Measurements from ENCODE around the gene MEIOSIN.

Gene MEIOSIN

GRCh38 chr19:45692187-45693105, 40.8 kb upstream of the MEIOSIN start, which contains the start of gene QPCTL:
TSS of gene QPCTL (plus strand) at chr19:45692666. CDS start at chr19:45692704, 38 bp downstream.
- Histone ChIP-seq H3K4me1 (ENCODE audit: control insufficient read depth in 2 of 2, insufficient read depth in 1 of 2, low read depth in 1 of 2, low read length in 2 of 2) (peaks cover 2 to 3% of the 10 kb centered on the region in 2 donors), H3K27me3 (ENCODE audit: control insufficient read depth in 3 of 3, insufficient read depth in 3 of 3, low read depth in 1 of 3, low read length in 3 of 3) (no peaks in the 10 kb centered on the region), H3K9ac (ENCODE audit: low read depth, low read length, poor library complexity) (peak within 1 kb of the TSS; percentile 96), H3K18ac (ENCODE audit: low read length) (peak within 1 kb of the TSS; percentile 91), H3K14ac (ENCODE audit: low read length) (no peak within 1 kb of the TSS), H2AK5ac (ENCODE audit: low read depth, low read length) (peak within 1 kb of the TSS; percentile 86), H3K27ac (replicated peaks; ENCODE audit: low read length) (peak within 1 kb of the TSS; percentile 87), H2BK5ac (ENCODE audit: low read length) (peak within 1 kb of the TSS; percentile 88), H3K4ac (ENCODE audit: low read length) (no peak within 1 kb of the TSS), H3K4me3 (ENCODE audit: low read length in 2 of 2) (peak within 1 kb of the TSS; percentile 58 to 97), H4K91ac (ENCODE audit: low read depth, low read length, poor library complexity) (no peak within 1 kb of the TSS), H2BK120ac (ENCODE audit: low read depth, low read length) (no peak within 1 kb of the TSS), H3K36me3 (replicated peaks in 1 of 2; ENCODE audit: control insufficient read depth in 2 of 2, insufficient read depth in 2 of 2, low read length in 2 of 2) (peaks cover 20 to 47% of the 10 kb centered on the region in 2 donors), H2AFZ (ENCODE audit: low read length) (peak within 1 kb of the TSS; percentile 89), H3K23ac (ENCODE audit: low read depth, low read length, poor library complexity) (peak within 1 kb of the TSS; percentile 99), H2BK15ac (ENCODE audit: low read length) (no peak within 1 kb of the TSS), H3K4me2 (ENCODE audit: insufficient read depth, low read length, poor library complexity, severe bottlenecking) (peak within 1 kb of the TSS; percentile 92), H2BK12ac (ENCODE audit: low read length) (no peak within 1 kb of the TSS), H3K79me1 (ENCODE audit: low read depth, low read length) (peaks cover 5% of the 10 kb centered on the region), H4K8ac (ENCODE audit: low read depth, low read length) (no peak within 1 kb of the TSS), H3K9me3 (replicated peaks in 1 of 2; ENCODE audit: control insufficient read depth in 2 of 2, insufficient read depth in 1 of 2, low read depth in 1 of 2, low read length in 2 of 2) (no peaks in the 10 kb centered on the region)
- no CpG with 5 or more reads among the region's 70 CpGs for WGBS, 2 donors (ENCODE audit: extremely low coverage in 2 of 2, insufficient read length in 2 of 2, insufficient replicate concordance in 1 of 2)
- DNase-seq (ENCODE audit: low spot score), result peak; percentile 99

GRCh38 chr19:45693106-45693788, 40.0 kb upstream of the MEIOSIN start:
- H3K9ac ChIP-seq (ENCODE audit: low read depth, low read length, poor library complexity), result peak overlapping the region; percentile 93
- DNase-seq (ENCODE audit: low spot score), result no peak

GRCh38 chr19:45701676-45702075, 31.6 kb upstream of the MEIOSIN start:
- H2BK5ac ChIP-seq (ENCODE audit: low read length), result no peak overlapping the region
- no peak overlapping the region for H3K14ac ChIP-seq (ENCODE audit: low read length)
- no peak overlapping the region for H3K18ac ChIP-seq (ENCODE audit: low read length)
- no peaks in the 10 kb centered on the region for H3K27me3 ChIP-seq (ENCODE audit: control insufficient read depth in 3 of 3, insufficient read depth in 3 of 3, low read depth in 1 of 3, low read length in 3 of 3)
- H3K9me3 ChIP-seq (replicated peaks in 1 of 2; ENCODE audit: control insufficient read depth in 2 of 2, insufficient read depth in 1 of 2, low read depth in 1 of 2, low read length in 2 of 2), result peaks cover 0 to 3% of the 10 kb centered on the region in 2 donors
- no peaks in the 10 kb centered on the region for H3K4me1 ChIP-seq (ENCODE audit: control insufficient read depth in 2 of 2, insufficient read depth in 1 of 2, low read depth in 1 of 2, low read length in 2 of 2)
- H2AK5ac ChIP-seq (ENCODE audit: low read depth, low read length), result no peak overlapping the region
- H3K27ac ChIP-seq (replicated peaks; ENCODE audit: low read length), result no peak overlapping the region
- no peak overlapping the region for H2BK12ac ChIP-seq (ENCODE audit: low read length)
- H2BK120ac ChIP-seq (ENCODE audit: low read depth, low read length), result no peak overlapping the region
- H4K91ac ChIP-seq (ENCODE audit: low read depth, low read length, poor library complexity), result no peak overlapping the region
- H2BK15ac ChIP-seq (ENCODE audit: low read length), result no peak overlapping the region
- DNase-seq (ENCODE audit: low spot score), result no peak
- H3K9ac ChIP-seq (ENCODE audit: low read depth, low read length, poor library complexity), result no peak overlapping the region
- peaks cover 2% of the 10 kb centered on the region for H3K79me1 ChIP-seq (ENCODE audit: low read depth, low read length)
- H3K4me2 ChIP-seq (ENCODE audit: insufficient read depth, low read length, poor library complexity, severe bottlenecking), result no peak overlapping the region
- no peak overlapping the region for H3K4me3 ChIP-seq (ENCODE audit: low read length in 2 of 2)
- no peak overlapping the region for H2AFZ ChIP-seq (ENCODE audit: low read length)
- H3K23ac ChIP-seq (ENCODE audit: low read depth, low read length, poor library complexity), result no peak overlapping the region
- WGBS, 2 donors (ENCODE audit: extremely low coverage in 2 of 2, insufficient read length in 2 of 2, insufficient replicate concordance in 1 of 2), result no CpG with 5 or more reads among the region's 7 CpGs
- peaks cover 20 to 37% of the 10 kb centered on the region in 2 donors for H3K36me3 ChIP-seq (replicated peaks in 1 of 2; ENCODE audit: control insufficient read depth in 2 of 2, insufficient read depth in 2 of 2, low read length in 2 of 2)
- no peak overlapping the region for H4K8ac ChIP-seq (ENCODE audit: low read depth, low read length)
- no peak overlapping the region for H3K4ac ChIP-seq (ENCODE audit: low read length)

More at GRCh38 chr19:45693106-45693788, 40.0 kb upstream of the MEIOSIN start:
- Histone ChIP-seq H2BK5ac (ENCODE audit: low read length) (peak overlapping the region; percentile 88), H2AK5ac (ENCODE audit: low read depth, low read length) (no peak overlapping the region), H3K14ac (ENCODE audit: low read length) (no peak overlapping the region), H3K36me3 (replicated peaks in 1 of 2; ENCODE audit: control insufficient read depth in 2 of 2, insufficient read depth in 2 of 2, low read length in 2 of 2) (peaks cover 15 to 45% of the 10 kb centered on the region in 2 donors), H4K91ac (ENCODE audit: low read depth, low read length, poor library complexity) (no peak overlapping the region), H2AFZ (ENCODE audit: low read length) (peak overlapping the region; percentile 89), H2BK15ac (ENCODE audit: low read length) (no peak overlapping the region), H4K8ac (ENCODE audit: low read depth, low read length) (no peak overlapping the region), H2BK120ac (ENCODE audit: low read depth, low read length) (no peak overlapping the region), H3K4ac (ENCODE audit: low read length) (no peak overlapping the region), H3K4me1 (ENCODE audit: control insufficient read depth in 2 of 2, insufficient read depth in 1 of 2, low read depth in 1 of 2, low read length in 2 of 2) (peaks cover 2 to 3% of the 10 kb centered on the region in 2 donors), H3K4me3 (ENCODE audit: low read length in 2 of 2) (peak overlapping the region; percentile 58 to 97), H3K27me3 (ENCODE audit: control insufficient read depth in 3 of 3, insufficient read depth in 3 of 3, low read depth in 1 of 3, low read length in 3 of 3) (no peaks in the 10 kb centered on the region), H3K9me3 (replicated peaks in 1 of 2; ENCODE audit: control insufficient read depth in 2 of 2, insufficient read depth in 1 of 2, low read depth in 1 of 2, low read length in 2 of 2) (no peaks in the 10 kb centered on the region), H3K23ac (ENCODE audit: low read depth, low read length, poor library complexity) (no peak overlapping the region), H2BK12ac (ENCODE audit: low read length) (no peak overlapping the region), H3K27ac (replicated peaks; ENCODE audit: low read length) (peak overlapping the region; percentile 64), H3K4me2 (ENCODE audit: insufficient read depth, low read length, poor library complexity, severe bottlenecking) (peak overlapping the region; percentile 92), H3K18ac (ENCODE audit: low read length) (peak overlapping the region; percentile 72), H3K79me1 (ENCODE audit: low read depth, low read length) (peaks cover 5% of the 10 kb centered on the region)
- no CpG with 5 or more reads among the region's 22 CpGs for WGBS, 2 donors (ENCODE audit: extremely low coverage in 2 of 2, insufficient read length in 2 of 2, insufficient replicate concordance in 1 of 2)

- no peak overlapping the region for H3K4me2 ChIP-seq (ENCODE audit: insufficient read depth, low read length, poor library complexity, severe bottlenecking)
- peaks cover 2% of the 10 kb centered on the region for H3K79me1 ChIP-seq (ENCODE audit: low read depth, low read length)
- no peak overlapping the region for H3K4me3 ChIP-seq (ENCODE audit: low read length in 2 of 2)
- H4K8ac ChIP-seq (ENCODE audit: low read depth, low read length), result no peak overlapping the region
- WGBS, 2 donors (ENCODE audit: extremely low coverage in 2 of 2, insufficient read length in 2 of 2, insufficient replicate concordance in 1 of 2), result no CpG with 5 or more reads among the region's 9 CpGs
- no peak overlapping the region for H3K27ac ChIP-seq (replicated peaks; ENCODE audit: low read length)
- no peak overlapping the region for H2BK12ac ChIP-seq (ENCODE audit: low read length)
- H3K4ac ChIP-seq (ENCODE audit: low read length), result no peak overlapping the region
- no peak overlapping the region for H2AFZ ChIP-seq (ENCODE audit: low read length)
- H3K9ac ChIP-seq (ENCODE audit: low read depth, low read length, poor library complexity), result no peak overlapping the region
- peaks cover 0 to 5% of the 10 kb centered on the region in 2 donors for H3K9me3 ChIP-seq (replicated peaks in 1 of 2; ENCODE audit: control insufficient read depth in 2 of 2, insufficient read depth in 1 of 2, low read depth in 1 of 2, low read length in 2 of 2)
- H3K4me1 ChIP-seq (ENCODE audit: control insufficient read depth in 2 of 2, insufficient read depth in 1 of 2, low read depth in 1 of 2, low read length in 2 of 2), result peaks cover 0 to 3% of the 10 kb centered on the region in 2 donors
- DNase-seq (ENCODE audit: low spot score), result no peak
- H3K18ac ChIP-seq (ENCODE audit: low read length), result no peak overlapping the region
- H3K14ac ChIP-seq (ENCODE audit: low read length), result no peak overlapping the region
- H3K27me3 ChIP-seq (ENCODE audit: control insufficient read depth in 3 of 3, insufficient read depth in 3 of 3, low read depth in 1 of 3, low read length in 3 of 3), result no peaks in the 10 kb centered on the region
- no peak overlapping the region for H3K23ac ChIP-seq (ENCODE audit: low read depth, low read length, poor library complexity)
- H2BK15ac ChIP-seq (ENCODE audit: low read length), result no peak overlapping the region
- H2BK5ac ChIP-seq (ENCODE audit: low read length), result no peak overlapping the region
- H2BK120ac ChIP-seq (ENCODE audit: low read depth, low read length), result no peak overlapping the region
- H2AK5ac ChIP-seq (ENCODE audit: low read depth, low read length), result no peak overlapping the region
- H4K91ac ChIP-seq (ENCODE audit: low read depth, low read length, poor library complexity), result no peak overlapping the region
- H3K36me3 ChIP-seq (replicated peaks in 1 of 2; ENCODE audit: control insufficient read depth in 2 of 2, insufficient read depth in 2 of 2, low read length in 2 of 2), result peaks cover 19 to 31% of the 10 kb centered on the region in 2 donors
These were observed 28.1 kb upstream of the MEIOSIN start for GRCh38 chr19:45705115-45705514.
